Activated naive CD8-positive, alpha-beta T cell treated with anti-CD3 and anti-CD28 coated beads, Interleukin-2, amount 50 U/mL, for 24 hours (primary cell): ENCODE measurements around the gene IBA57.
"Not testable (repeated sequence)": the region's sequence is repeated elsewhere in the genome, so short reads cannot be mapped to it uniquely, and the experiment has no call there.

Experiments
- ATAC-seq: fragments of 150-1000 bp; cut with Tn5 transposase; one replicate; pipeline ENCODE4 v1.10.0; 2021
- DNase-seq: peaks from one replicate; pipeline ENCODE4 v3.0.0; 2021
- H3K27ac Mint-ChIP-seq: one replicate; pipeline ENCODE4 v1.8.0; 2021; ENCODE audit warnings: mild to moderate bottlenecking, mixed read lengths
- H3K27me3 Mint-ChIP-seq: one replicate; pipeline ENCODE4 v1.8.0; 2021; ENCODE audit warnings: mixed read lengths
- H3K36me3 Mint-ChIP-seq: one replicate; pipeline ENCODE4 v1.8.0; 2021; ENCODE audit warnings: low read depth, mixed read lengths
- H3K4me1 Mint-ChIP-seq: one replicate; pipeline ENCODE4 v1.8.0; 2021; ENCODE audit warnings: mixed read lengths
- H3K4me3 Mint-ChIP-seq: one replicate; pipeline ENCODE4 v1.8.0; 2021; ENCODE audit warnings: mild to moderate bottlenecking, moderate library complexity, mixed read lengths
- H3K9me3 Mint-ChIP-seq: one replicate; pipeline ENCODE4 v1.8.0; 2021; ENCODE audit warnings: mixed read lengths

IBA57 gene

GRCh38 chr1:228213917-228214808 is 48.6 kb downstream of the IBA57 start:
- peak overlapping the region; percentile 48 for H3K4me3 Mint-ChIP-seq
- DNase-seq (no peak), ATAC-seq (no peak)
- H3K27ac Mint-ChIP-seq, result no peak overlapping the region
- H3K4me1 Mint-ChIP-seq, result peaks cover 4% of the 10 kb centered on the region
- H3K9me3 Mint-ChIP-seq, result no peaks in the 10 kb centered on the region
- H3K27me3 Mint-ChIP-seq, result no peaks in the 10 kb centered on the region
- no peaks in the 10 kb centered on the region for H3K36me3 Mint-ChIP-seq

GRCh38 chr1:228214921-228215662 is 49.5 kb downstream of the IBA57 start:
- Mint-ChIP-seq H3K4me3 (no peak overlapping the region), H3K9me3 (no peaks in the 10 kb centered on the region), H3K36me3 (no peaks in the 10 kb centered on the region), H3K4me1 (peaks cover 4% of the 10 kb centered on the region), H3K27me3 (no peaks in the 10 kb centered on the region), H3K27ac (no peak overlapping the region)
- no peak for DNase-seq
- ATAC-seq, result no peak

- H3K4me3 Mint-ChIP-seq, result no peak overlapping the region
- DNase-seq (no peak), ATAC-seq (no peak)
- no peaks in the 10 kb centered on the region for H3K36me3 Mint-ChIP-seq
- H3K9me3 Mint-ChIP-seq, result no peaks in the 10 kb centered on the region
- H3K27ac Mint-ChIP-seq, result no peak overlapping the region
- no peaks in the 10 kb centered on the region for H3K27me3 Mint-ChIP-seq
- H3K4me1 Mint-ChIP-seq, result peaks cover 4% of the 10 kb centered on the region
Observed at GRCh38 chr1:228215663-228216116, 50.1 kb downstream of the IBA57 start.

GRCh38 chr1:228216371-228217320 is 51.0 kb downstream of the IBA57 start:
- no peak overlapping the region for H3K4me3 Mint-ChIP-seq
- no peaks in the 10 kb centered on the region for H3K36me3 Mint-ChIP-seq
- H3K4me1 Mint-ChIP-seq, result peaks cover 4% of the 10 kb centered on the region
- no peaks in the 10 kb centered on the region for H3K9me3 Mint-ChIP-seq
- no peak overlapping the region for H3K27ac Mint-ChIP-seq
- DNase-seq, result no peak
- H3K27me3 Mint-ChIP-seq, result no peaks in the 10 kb centered on the region
- no peak for ATAC-seq

GRCh38 chr1:228217551-228218344 is 52.1 kb downstream of the IBA57 start:
- Mint-ChIP-seq H3K27me3 (no peaks in the 10 kb centered on the region), H3K27ac (no peak overlapping the region)

GRCh38 chr1:228218513-228219244 is 53.1 kb downstream of the IBA57 start:
- Mint-ChIP-seq H3K27ac (no peak overlapping the region), H3K9me3 (no peaks in the 10 kb centered on the region), H3K4me1 (peaks cover 2% of the 10 kb centered on the region), H3K27me3 (no peaks in the 10 kb centered on the region), H3K36me3 (peaks cover 3% of the 10 kb centered on the region), H3K4me3 (no peak overlapping the region)
- ATAC-seq, result no peak
- DNase-seq, result no peak

More at GRCh38 chr1:228217551-228218344, 52.1 kb downstream of the IBA57 start:
- no peak for DNase-seq
- ATAC-seq, result no peak
- Mint-ChIP-seq H3K4me1 (peaks cover 4% of the 10 kb centered on the region), H3K36me3 (peaks cover 3% of the 10 kb centered on the region), H3K9me3 (no peaks in the 10 kb centered on the region), H3K4me3 (no peak overlapping the region)

DNA sequence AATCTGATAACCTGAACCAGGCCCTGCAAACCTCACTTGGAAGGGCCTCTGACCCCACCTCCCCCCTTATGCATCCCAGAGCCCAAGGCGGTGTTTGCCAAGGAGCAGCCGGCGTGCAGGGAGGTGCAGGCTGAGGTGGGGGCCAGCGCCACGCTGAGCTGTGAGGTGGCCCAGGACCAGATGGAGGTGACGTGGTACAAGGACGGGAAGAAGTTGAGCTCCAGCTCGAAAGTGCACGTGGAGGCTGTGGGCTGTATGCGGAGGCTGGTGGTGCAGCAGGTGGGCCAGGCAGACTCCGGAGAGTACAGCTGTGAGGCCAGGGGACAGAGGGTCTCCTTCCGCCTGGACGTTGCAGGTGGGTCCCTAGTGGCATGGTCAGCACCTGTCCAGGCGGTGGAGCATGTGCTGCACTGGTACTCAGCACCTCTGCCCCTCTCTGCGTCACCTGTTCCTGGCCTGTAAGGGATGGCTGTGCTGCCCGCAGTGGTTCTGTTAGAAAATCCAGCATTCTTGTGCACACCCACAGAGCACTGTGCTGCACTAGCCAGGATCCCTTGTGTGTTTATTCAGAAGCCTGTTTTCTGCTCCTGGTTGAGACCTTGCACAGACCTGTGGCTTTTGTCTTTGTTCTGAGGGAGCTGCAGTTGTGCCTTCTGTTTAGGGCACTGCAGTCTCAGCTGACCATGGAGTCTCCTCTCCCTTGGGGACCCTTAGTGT is 53.8 kb downstream of the IBA57 start:
- Mint-ChIP-seq H3K27ac (no peak overlapping the region), H3K4me3 (no peak overlapping the region), H3K36me3 (peaks cover 9% of the 10 kb centered on the region), H3K9me3 (no peaks in the 10 kb centered on the region), H3K4me1 (peaks cover 2% of the 10 kb centered on the region), H3K27me3 (no peaks in the 10 kb centered on the region)
- ATAC-seq (no peak), DNase-seq (no peak)

DNA sequence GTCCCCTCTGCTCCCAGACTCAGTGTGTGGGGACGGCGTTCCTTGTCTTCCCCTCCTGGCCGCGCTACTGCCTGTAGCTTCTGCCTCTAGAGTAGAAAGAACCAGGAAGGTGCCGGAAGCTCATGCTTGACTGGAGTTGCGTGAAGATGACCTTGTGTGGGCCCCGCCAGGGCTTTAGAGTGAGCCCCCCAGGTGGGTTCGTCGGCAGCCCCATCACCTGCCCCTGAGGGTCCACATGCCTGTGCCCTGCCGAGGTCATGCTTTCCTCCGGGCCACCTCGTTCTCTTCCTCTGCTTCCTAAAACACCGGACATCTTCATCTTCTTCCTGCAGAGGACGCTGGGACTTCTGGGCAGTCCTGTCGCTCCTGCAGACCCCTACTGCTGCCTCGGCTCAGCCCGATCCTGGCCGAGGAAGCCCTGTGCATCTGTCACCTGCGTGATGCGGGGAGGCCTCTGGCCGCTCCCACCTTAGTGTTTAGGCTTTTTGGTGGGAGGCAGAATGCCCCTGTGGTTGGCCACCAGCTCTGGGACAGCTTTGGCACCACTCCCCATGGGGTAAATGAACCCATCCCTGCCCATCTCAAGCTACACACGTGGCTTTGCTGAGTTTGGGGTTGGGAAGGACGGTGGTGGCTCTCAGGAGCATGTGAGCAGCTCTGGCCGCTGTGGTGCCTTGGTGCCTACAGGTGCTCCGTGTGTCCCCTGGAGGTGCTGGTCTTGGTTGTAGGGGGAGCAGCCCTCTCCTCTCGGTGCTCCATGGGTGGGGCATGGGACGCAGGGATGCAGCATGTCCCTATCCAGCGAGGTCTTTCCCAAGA is 54.6 kb downstream of the IBA57 start:
- no peaks in the 10 kb centered on the region for H3K9me3 Mint-ChIP-seq
- H3K36me3 Mint-ChIP-seq, result peaks cover 17% of the 10 kb centered on the region
- H3K27ac Mint-ChIP-seq, result no peak overlapping the region
- H3K27me3 Mint-ChIP-seq, result no peaks in the 10 kb centered on the region
- DNase-seq, result no peak
- H3K4me3 Mint-ChIP-seq, result no peak overlapping the region
- ATAC-seq, result no peak
- peaks cover 2% of the 10 kb centered on the region for H3K4me1 Mint-ChIP-seq

- not testable (repeated sequence) for H3K9me3 Mint-ChIP-seq, H3K27ac Mint-ChIP-seq, H3K4me1 Mint-ChIP-seq, DNase-seq, H3K27me3 Mint-ChIP-seq, ATAC-seq, H3K4me3 Mint-ChIP-seq
- peaks cover 26% of the 10 kb centered on the region for H3K36me3 Mint-ChIP-seq
Observed at GRCh38 chr1:228221097-228221496, 55.5 kb downstream of the IBA57 start.

DNA sequence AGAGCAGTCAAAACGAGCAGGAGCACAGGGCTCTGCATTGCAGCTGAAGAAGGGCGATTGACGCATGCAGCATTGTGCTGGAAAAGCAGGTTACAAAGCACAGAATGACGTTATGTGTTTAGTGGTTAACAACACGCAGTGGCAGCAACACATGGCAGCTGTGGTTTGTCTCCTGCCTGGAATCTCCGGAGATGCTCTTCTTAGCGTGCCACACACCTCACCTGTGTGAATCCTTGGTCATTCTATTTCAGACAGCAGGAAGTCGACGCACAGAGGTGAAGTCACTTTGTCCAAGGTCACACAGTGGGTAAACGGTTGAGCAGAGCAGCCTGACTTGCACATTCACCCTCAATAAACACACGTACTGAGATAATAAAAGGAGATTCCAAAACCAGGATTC is 56.9 kb downstream of the IBA57 start:
- DNase-seq, result no peak

GRCh38 chr1:228224198-228225164 is 58.9 kb downstream of the IBA57 start:
- H3K4me1 Mint-ChIP-seq, result peaks cover 2% of the 10 kb centered on the region
- H3K9me3 Mint-ChIP-seq, result no peaks in the 10 kb centered on the region
- no peak for DNase-seq
- H3K36me3 Mint-ChIP-seq, result peaks cover 31% of the 10 kb centered on the region
- no peak overlapping the region for H3K27ac Mint-ChIP-seq
- no peak for ATAC-seq
- no peaks in the 10 kb centered on the region for H3K27me3 Mint-ChIP-seq
- H3K4me3 Mint-ChIP-seq, result no peak overlapping the region

More for the DNA sequence above, 56.9 kb downstream of the IBA57 start:
- Mint-ChIP-seq H3K4me1 (no peaks in the 10 kb centered on the region), H3K27ac (no peak overlapping the region), H3K36me3 (peaks cover 28% of the 10 kb centered on the region), H3K27me3 (no peaks in the 10 kb centered on the region), H3K4me3 (no peak overlapping the region), H3K9me3 (no peaks in the 10 kb centered on the region)
- ATAC-seq, result no peak
